B cell (primary cell): ENCODE results near the gene SIRPB2.

Experiments
- EZH2 ChIP-seq: IDR thresholded peaks from 2 replicates; pipeline ENCODE4 v1.6.1; 2012; ENCODE audit warnings: borderline replicate concordance, low read depth, mild to moderate bottlenecking, moderate library complexity, low read length; ENCODE audit not compliant: insufficient read depth, poor library complexity, severe bottlenecking
- TF ChIP-seq, protein P1 (sequence below): fragments of 200-600 bp; IDR thresholded peaks from one replicate; pipeline ENCODE4 v1.8.0; 2022; ENCODE audit warnings: antibody characterized with exemption, mild to moderate bottlenecking

DNA sequence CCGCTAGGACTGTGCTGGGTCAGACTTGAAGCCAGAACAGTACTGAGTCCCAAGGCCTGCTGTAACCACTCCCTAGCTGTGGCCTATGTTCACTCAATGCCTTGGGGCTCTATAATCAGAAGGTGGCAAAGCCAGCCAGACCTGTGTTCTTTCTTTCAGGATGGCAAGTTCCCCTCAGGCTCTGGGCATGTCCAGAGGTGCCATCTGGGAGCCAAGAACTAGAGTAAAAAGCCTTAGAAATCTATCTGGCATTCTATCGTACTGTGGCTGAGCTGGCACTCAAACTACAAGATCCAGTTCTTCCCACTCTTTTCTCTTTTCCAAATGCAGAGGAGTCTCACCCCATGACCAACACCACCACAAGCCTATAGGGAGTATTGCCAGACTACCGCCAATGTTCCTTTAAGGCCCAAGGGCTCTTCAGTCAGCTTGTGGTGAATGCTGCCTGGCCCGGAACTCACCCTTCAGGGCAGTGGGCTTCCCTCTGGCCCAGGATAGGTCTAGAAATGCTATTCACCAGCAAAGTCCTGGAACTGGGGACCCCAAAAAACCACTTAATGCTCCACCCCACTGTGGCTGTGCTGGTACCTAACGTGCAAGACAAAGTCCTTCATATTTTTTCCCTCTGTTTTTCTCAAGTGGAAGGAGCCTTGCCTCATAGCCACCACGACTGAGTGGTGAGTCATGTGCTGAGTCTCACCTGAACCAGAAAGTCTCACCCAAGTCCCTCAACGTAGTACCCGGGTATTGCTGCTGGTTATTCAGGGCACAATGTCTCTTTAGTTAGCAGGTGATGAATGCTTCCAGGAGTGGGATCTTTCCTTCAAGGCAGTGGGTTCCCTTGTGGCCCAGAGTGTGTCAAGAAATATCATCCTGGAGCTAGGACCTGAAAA, 8.6 kb upstream of the SIRPB2 start:
- TF ChIP-seq, protein P1, sequence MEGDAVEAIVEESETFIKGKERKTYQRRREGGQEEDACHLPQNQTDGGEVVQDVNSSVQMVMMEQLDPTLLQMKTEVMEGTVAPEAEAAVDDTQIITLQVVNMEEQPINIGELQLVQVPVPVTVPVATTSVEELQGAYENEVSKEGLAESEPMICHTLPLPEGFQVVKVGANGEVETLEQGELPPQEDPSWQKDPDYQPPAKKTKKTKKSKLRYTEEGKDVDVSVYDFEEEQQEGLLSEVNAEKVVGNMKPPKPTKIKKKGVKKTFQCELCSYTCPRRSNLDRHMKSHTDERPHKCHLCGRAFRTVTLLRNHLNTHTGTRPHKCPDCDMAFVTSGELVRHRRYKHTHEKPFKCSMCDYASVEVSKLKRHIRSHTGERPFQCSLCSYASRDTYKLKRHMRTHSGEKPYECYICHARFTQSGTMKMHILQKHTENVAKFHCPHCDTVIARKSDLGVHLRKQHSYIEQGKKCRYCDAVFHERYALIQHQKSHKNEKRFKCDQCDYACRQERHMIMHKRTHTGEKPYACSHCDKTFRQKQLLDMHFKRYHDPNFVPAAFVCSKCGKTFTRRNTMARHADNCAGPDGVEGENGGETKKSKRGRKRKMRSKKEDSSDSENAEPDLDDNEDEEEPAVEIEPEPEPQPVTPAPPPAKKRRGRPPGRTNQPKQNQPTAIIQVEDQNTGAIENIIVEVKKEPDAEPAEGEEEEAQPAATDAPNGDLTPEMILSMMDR = no peak
- no peak for TF ChIP-seq EZH2
